Vagina (tissue), 2 donors: ENCODE data around the gene CERK. TPM values are rescaled to one million over a fixed set of nuclear protein-coding genes. Genes with fewer than 3 reads are reported as not detected.
A peak's percentile ranks its signal among the peaks of the same experiment; 100 is the strongest.

Source experiments
- DNase-seq, 2 donors: peaks; one replicate each; pipeline ENCODE4 v3.0.0-alpha.2; 2017; ENCODE audit errors: extremely low spot score in 2 of 2
- H3K27ac ChIP-seq: fragments of 200-600 bp; sonication (generic); one replicate; pipeline ENCODE4 v1.5.1; 2019
- H3K27me3 ChIP-seq: fragments of 200-600 bp; sonication (generic); one replicate; pipeline ENCODE4 v1.5.1; 2019
- H3K36me3 ChIP-seq, 2 donors: fragments of 200-600 bp; sonication (generic); one replicate each; pipeline ENCODE4 v1.5.1; 2017 to 2019
- H3K4me1 ChIP-seq: fragments of 200-600 bp; sonication (generic); one replicate; pipeline ENCODE4 v1.5.1; 2019
- H3K4me3 ChIP-seq, 2 donors: fragments of 200-600 bp; sonication (generic); 1 replicate in 1 of 2; 2 replicates in 1 of 2; pipeline ENCODE4 v1.5.1; 2016 to 2019
- H3K9me3 ChIP-seq: fragments of 200-600 bp; sonication (generic); one replicate; pipeline ENCODE4 v1.5.1; 2019
- POLR2A ChIP-seq, 2 donors: fragments of 450-650 bp; IDR thresholded peaks; one replicate each; pipeline ENCODE4 v1.6.1; 2017; ENCODE audit warnings: antibody characterized with exemption in 2 of 2, mild to moderate bottlenecking in 2 of 2, moderate library complexity in 2 of 2
- POLR2AphosphoS5 ChIP-seq, 2 donors: sonication (generic); formaldehyde crosslinking; IDR thresholded peaks; one replicate each; pipeline ENCODE4 v1.9.0; 2017; ENCODE audit warnings: antibody characterized with exemption in 2 of 2, mild to moderate bottlenecking in 2 of 2, low read depth in 1 of 2; ENCODE audit not compliant: insufficient read depth in 1 of 2
- intact Hi-C: fragments of 100-400 bp; cut with DNase I; formaldehyde crosslinking; loops from one replicate; pipeline ENCODE4 v1.15.1; 2023
- total RNA-seq: library from RNA; depleted of rRNA; stranded (reverse); fragments of >200 nt; gene quantifications from one replicate; pipeline ENCODE4 v1.2.3, GENCODE V29; 2016
- TF ChIP-seq, protein P1 (sequence below), 3 experiments: fragments of 450-650 bp in 2 of 3; fragments of 200-600 bp in 1 of 3; sonication (generic) in 1 of 3; IDR thresholded peaks; one replicate each; pipeline ENCODE4 v1.5.1; 2017 to 2019; ENCODE audit warnings: antibody characterized with exemption in 3 of 3, mild to moderate bottlenecking in 2 of 3, moderate library complexity in 2 of 3

CERK gene
- total RNA-seq, 1 donor from 2014 or later = 37.3 TPM

- no peaks in the 10 kb centered on the region for H3K27me3 ChIP-seq
- no peak for TF ChIP-seq POLR2A (IDR thresholded peaks at IDR 0.05)
- TF ChIP-seq POLR2AphosphoS5 (IDR thresholded peaks at IDR 0.05; ENCODE audit: insufficient read depth in 1 of 2, low read depth in 1 of 2) = peak in 1 of 2 donors; percentile 59
- TF ChIP-seq, protein P1, sequence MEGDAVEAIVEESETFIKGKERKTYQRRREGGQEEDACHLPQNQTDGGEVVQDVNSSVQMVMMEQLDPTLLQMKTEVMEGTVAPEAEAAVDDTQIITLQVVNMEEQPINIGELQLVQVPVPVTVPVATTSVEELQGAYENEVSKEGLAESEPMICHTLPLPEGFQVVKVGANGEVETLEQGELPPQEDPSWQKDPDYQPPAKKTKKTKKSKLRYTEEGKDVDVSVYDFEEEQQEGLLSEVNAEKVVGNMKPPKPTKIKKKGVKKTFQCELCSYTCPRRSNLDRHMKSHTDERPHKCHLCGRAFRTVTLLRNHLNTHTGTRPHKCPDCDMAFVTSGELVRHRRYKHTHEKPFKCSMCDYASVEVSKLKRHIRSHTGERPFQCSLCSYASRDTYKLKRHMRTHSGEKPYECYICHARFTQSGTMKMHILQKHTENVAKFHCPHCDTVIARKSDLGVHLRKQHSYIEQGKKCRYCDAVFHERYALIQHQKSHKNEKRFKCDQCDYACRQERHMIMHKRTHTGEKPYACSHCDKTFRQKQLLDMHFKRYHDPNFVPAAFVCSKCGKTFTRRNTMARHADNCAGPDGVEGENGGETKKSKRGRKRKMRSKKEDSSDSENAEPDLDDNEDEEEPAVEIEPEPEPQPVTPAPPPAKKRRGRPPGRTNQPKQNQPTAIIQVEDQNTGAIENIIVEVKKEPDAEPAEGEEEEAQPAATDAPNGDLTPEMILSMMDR (IDR thresholded peaks at IDR 0.05) = no peak
- no peaks in the 10 kb centered on the region for H3K9me3 ChIP-seq
- intact Hi-C loops = no loop called here
- H3K4me1 ChIP-seq = peaks cover 14% of the 10 kb centered on the region
- H3K27ac ChIP-seq = no peak overlapping the region
- DNase-seq = no peak
- H3K4me3 ChIP-seq = no peak overlapping the region
- peaks cover 0 to 4% of the 10 kb centered on the region in 2 donors for H3K36me3 ChIP-seq
Observed at GRCh38 chr22:46674367-46674781, 63.7 kb downstream of the CERK start.

DNA sequence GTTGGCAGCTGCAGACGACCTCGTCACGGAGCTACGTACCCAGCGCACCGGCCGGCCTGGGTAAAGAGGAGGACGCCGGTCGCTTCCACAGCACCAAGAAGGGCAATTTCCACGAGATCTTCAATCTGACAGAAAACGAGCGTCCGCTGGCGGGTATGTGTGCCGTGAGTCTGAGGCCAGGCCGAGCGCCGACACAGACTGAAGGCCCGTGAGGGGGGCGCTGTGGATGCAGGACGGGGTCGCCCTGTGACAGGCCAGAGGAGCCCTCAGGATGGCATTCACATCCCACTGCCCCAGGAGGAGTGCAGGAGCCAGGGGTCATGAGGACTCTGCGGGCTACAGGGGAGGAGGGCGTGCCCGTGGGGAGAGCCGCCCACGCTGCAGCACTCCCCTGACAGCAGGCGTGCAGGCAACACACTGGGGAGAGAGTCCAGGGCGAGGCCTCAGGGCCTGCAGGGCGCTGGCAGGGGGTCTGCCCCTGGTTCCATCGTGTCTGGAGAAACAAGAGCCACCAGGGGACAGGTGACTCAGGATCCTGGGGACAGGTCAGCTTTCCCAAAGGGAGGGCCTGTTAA lies 64.3 kb downstream of the CERK start:
- intact Hi-C loops = no loop called here
- H3K9me3 ChIP-seq = no peaks in the 10 kb centered on the region
- H3K4me3 ChIP-seq = no peak overlapping the region
- TF ChIP-seq POLR2A (IDR thresholded peaks at IDR 0.05) (no peak), POLR2AphosphoS5 (IDR thresholded peaks at IDR 0.05; ENCODE audit: insufficient read depth in 1 of 2, low read depth in 1 of 2) (no peak)
- TF ChIP-seq, protein P1 (IDR thresholded peaks at IDR 0.05) = no peak
- no peaks in the 10 kb centered on the region for H3K27me3 ChIP-seq
- H3K27ac ChIP-seq = no peak overlapping the region
- peaks cover 0 to 9% of the 10 kb centered on the region in 2 donors for H3K36me3 ChIP-seq
- no peak for DNase-seq
- peaks cover 9% of the 10 kb centered on the region for H3K4me1 ChIP-seq

DNA sequence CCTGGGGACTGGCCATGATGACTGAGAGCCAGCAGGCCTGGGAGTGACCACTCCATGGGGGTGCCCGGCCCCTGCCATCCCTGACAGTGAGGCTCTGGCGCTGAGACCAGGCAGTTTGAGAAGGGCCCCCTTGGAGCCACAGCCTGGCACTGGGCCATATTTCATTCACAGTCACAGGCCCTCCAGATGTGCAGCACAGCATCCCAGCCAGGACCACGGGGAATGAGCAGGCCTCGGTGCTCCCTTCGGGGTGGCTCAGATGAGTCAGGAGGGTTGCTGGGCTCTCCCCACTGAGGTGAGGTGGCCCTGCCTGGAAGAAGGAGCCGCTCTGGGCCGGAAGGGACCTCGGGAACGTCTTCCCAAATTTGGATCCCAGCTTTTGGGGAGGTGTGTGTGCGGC lies 64.8 kb downstream of the CERK start:
- Histone ChIP-seq H3K27ac (peak overlapping the region; percentile 21), H3K27me3 (no peaks in the 10 kb centered on the region), H3K4me1 (peaks cover 9% of the 10 kb centered on the region), H3K4me3 (no peak overlapping the region), H3K36me3 (peaks cover 0 to 15% of the 10 kb centered on the region in 2 donors), H3K9me3 (no peaks in the 10 kb centered on the region)
- peak in 1 of 2 donors; percentile 18 for TF ChIP-seq POLR2AphosphoS5 (IDR thresholded peaks at IDR 0.05; ENCODE audit: insufficient read depth in 1 of 2, low read depth in 1 of 2)
- TF ChIP-seq POLR2A (IDR thresholded peaks at IDR 0.05) = no peak
- no peak for DNase-seq
- intact Hi-C loops = no loop called here

GRCh38 chr22:46672731-46673130 lies 65.3 kb downstream of the CERK start:
- Histone ChIP-seq H3K4me1 (peaks cover 9% of the 10 kb centered on the region), H3K27me3 (no peaks in the 10 kb centered on the region), H3K4me3 (no peak overlapping the region), H3K27ac (peak overlapping the region; percentile 21), H3K36me3 (peaks cover 0 to 20% of the 10 kb centered on the region in 2 donors), H3K9me3 (no peaks in the 10 kb centered on the region)
- TF ChIP-seq, protein P1 (IDR thresholded peaks at IDR 0.05) = no peak
- TF ChIP-seq POLR2A (IDR thresholded peaks at IDR 0.05) (no peak), POLR2AphosphoS5 (IDR thresholded peaks at IDR 0.05; ENCODE audit: insufficient read depth in 1 of 2, low read depth in 1 of 2) (no peak)
- intact Hi-C loops = no loop called here
- DNase-seq = no peak

DNA sequence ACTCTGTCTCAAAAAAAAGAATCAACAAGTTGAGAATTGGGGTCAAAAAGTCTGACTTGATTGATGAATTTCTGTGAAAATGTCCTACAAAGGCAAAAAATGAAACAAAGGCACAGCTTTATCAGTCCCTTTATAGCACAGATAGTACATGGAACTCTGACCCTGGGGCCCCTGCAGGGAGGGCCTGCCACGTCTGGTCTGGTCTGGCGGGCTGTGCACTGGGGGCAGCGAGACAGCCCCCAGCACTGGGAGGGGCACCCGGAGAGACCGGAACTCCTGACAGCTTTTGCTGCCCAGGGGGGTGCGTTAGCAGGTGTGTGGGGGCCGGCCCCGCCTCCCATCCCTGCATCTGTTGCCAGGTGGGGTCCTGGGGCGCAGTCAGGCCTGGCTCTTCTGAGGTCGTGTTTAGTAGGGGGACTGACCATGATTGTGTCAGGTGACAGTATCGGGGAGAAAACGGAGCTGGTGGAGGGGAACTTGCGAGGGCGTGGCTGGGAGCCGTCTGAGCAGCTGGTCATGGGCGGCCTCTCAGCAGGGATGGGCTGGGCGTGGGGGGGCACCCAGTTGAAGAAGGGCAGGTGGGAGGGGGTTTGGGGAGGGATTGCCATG lies 66.1 kb downstream of the CERK start:
- intact Hi-C loops = no loop called here
- Histone ChIP-seq H3K36me3 (peaks cover 0 to 25% of the 10 kb centered on the region in 2 donors), H3K4me1 (peaks cover 9% of the 10 kb centered on the region), H3K27me3 (no peaks in the 10 kb centered on the region), H3K4me3 (no peak overlapping the region), H3K9me3 (no peaks in the 10 kb centered on the region), H3K27ac (peak overlapping the region; percentile 21)
- TF ChIP-seq POLR2AphosphoS5 (IDR thresholded peaks at IDR 0.05; ENCODE audit: insufficient read depth in 1 of 2, low read depth in 1 of 2) = no peak
- DNase-seq = no peak

DNA sequence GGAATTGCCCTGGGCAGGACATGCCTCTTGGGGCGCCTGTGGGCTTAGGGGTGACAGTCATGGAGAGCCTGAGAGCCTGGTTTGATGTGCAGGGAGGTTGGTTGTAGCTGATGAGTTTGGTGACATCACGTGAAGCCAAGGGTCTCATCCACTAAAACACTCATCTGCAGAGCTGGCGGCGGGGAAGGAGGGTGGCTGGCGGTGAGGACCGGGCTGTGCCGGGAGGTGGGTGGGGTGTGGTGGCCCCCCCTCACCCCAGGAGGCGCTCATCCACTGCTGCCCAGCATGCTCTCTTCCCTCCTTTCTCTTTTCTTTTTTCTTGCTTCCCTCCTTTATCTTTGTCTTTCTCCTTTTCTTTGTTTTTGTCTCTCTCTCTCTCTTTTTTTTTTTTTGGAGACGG lies 68.9 kb downstream of the CERK start:
- Histone ChIP-seq H3K27ac (no peak overlapping the region), H3K27me3 (no peaks in the 10 kb centered on the region), H3K9me3 (no peaks in the 10 kb centered on the region), H3K36me3 (peaks cover 0 to 45% of the 10 kb centered on the region in 2 donors), H3K4me1 (peaks cover 9% of the 10 kb centered on the region), H3K4me3 (no peak overlapping the region)
- TF ChIP-seq POLR2AphosphoS5 (IDR thresholded peaks at IDR 0.05; ENCODE audit: insufficient read depth in 1 of 2, low read depth in 1 of 2) (no peak), POLR2A (IDR thresholded peaks at IDR 0.05) (no peak)
- TF ChIP-seq, protein P1 (IDR thresholded peaks at IDR 0.05) = no peak
- intact Hi-C loops = no loop called here
- no peak for DNase-seq
